NCI-H1092 treated with DMSO at 0.1 percent for 48 hours (cell line): ENCODE data around the gene TGFA.

Experiments used
- DNase-seq: peaks from one replicate; lab custom pipeline; 2025; lab: John Stamatoyannopoulos, UW

TGFA gene

GRCh38 chr2:70417011-70417410 lies 136.6 kb downstream of the TGFA start:
- no peak for DNase-seq

DNA sequence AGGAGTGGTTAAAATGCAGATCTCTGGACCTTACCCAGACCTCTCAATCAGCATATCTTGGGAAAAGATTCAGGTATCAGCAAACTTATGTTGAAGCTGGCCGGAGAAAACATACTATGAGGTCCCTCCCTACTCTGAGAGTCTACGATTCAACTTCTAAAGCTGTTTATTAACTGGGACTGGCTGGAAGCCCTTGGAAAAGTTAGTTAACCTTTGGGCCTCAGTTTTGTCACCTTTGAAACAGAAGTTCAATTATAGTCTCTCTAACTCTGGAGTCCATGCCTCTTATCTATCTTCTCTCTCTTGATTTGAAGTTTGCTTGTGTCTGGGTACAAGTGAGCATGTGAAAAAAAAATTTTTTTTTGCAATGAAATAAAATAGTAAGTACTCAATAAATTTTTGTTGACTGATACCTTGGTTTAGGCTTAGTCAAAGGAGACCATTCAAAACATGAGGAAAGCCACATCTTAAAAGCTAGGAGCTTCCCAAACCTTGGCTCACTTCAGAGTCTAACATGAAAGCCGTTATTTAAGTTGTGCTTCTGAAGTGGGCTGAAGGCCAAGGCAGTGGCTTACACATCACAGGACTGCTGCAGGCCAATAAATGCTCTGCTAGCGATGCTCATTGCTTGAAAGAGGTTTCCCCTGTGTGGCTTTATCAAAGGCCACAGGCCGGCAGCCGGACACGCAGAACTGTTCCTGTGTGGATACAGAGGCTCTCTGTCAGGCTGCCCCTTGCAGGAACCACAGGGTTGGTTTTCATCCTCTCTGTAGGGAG lies 141.1 kb downstream of the TGFA start:
- no peak for DNase-seq

GRCh38 chr2:70411483-70412125 lies 142.0 kb downstream of the TGFA start:
- no peak for DNase-seq

GRCh38 chr2:70403267-70404053 lies 150.2 kb downstream of the TGFA start:
- no peak for DNase-seq

GRCh38 chr2:70400539-70400938 lies 153.1 kb downstream of the TGFA start:
- DNase-seq: no peak

GRCh38 chr2:70399046-70399445 lies 154.6 kb downstream of the TGFA start:
- no peak for DNase-seq
